ENCODE results near the gene SMLR1.

Gene SMLR1

GRCh38 chr6:130826442-130827246, 562 bp upstream of the SMLR1 start:
- no peaks in the 10 kb centered on the region for H3K36me3 ChIP-seq (ENCODE audit: insufficient read depth, low read length)
- 93% methylated on average over 4 of the region's 4 CpGs for WGBS
- H3K4me3 ChIP-seq (ENCODE audit: low read length): no peak overlapping the region
- no peaks in the 10 kb centered on the region for H3K4me1 ChIP-seq (ENCODE audit: insufficient read depth, low read length)
- no peaks in the 10 kb centered on the region for H3K27me3 ChIP-seq (ENCODE audit: insufficient read depth, low read length)
- H3K9me3 ChIP-seq (ENCODE audit: insufficient read depth, low read depth, low read length): no peaks in the 10 kb centered on the region
- H3K27ac ChIP-seq (ENCODE audit: low read depth, low read length): peak overlapping the region; percentile 50; the same call in 1 of the 2 replicates
- no peak overlapping the region for H3K9ac ChIP-seq (ENCODE audit: low read depth, low read length)

GRCh38 chr6:130829333-130829910, 2.2 kb downstream of the SMLR1 start:
- Histone ChIP-seq H3K27me3 (ENCODE audit: insufficient read depth, low read length) (no peaks in the 10 kb centered on the region), H3K4me3 (ENCODE audit: low read length) (no peak overlapping the region), H3K9me3 (ENCODE audit: insufficient read depth, low read depth, low read length) (no peaks in the 10 kb centered on the region), H3K27ac (ENCODE audit: low read depth, low read length) (no peak overlapping the region), H3K4me1 (ENCODE audit: insufficient read depth, low read length) (no peaks in the 10 kb centered on the region), H3K9ac (ENCODE audit: low read depth, low read length) (no peak overlapping the region), H3K36me3 (ENCODE audit: insufficient read depth, low read length) (no peaks in the 10 kb centered on the region)
- 94% methylated on average over 4 of the region's 4 CpGs for WGBS

- Histone ChIP-seq H3K27ac (ENCODE audit: low read depth, low read length) (no peak overlapping the region), H3K4me3 (ENCODE audit: low read length) (no peak overlapping the region), H3K9me3 (ENCODE audit: insufficient read depth, low read depth, low read length) (no peaks in the 10 kb centered on the region), H3K36me3 (ENCODE audit: insufficient read depth, low read length) (no peaks in the 10 kb centered on the region), H3K27me3 (ENCODE audit: insufficient read depth, low read length) (no peaks in the 10 kb centered on the region), H3K9ac (ENCODE audit: low read depth, low read length) (no peak overlapping the region), H3K4me1 (ENCODE audit: insufficient read depth, low read length) (no peaks in the 10 kb centered on the region)
- 92% methylated on average over 5 of the region's 5 CpGs for WGBS
Measured at GRCh38 chr6:130831607-130832006, 4.4 kb downstream of the SMLR1 start.

GRCh38 chr6:130833569-130833968, 6.4 kb downstream of the SMLR1 start:
- no peak overlapping the region for H3K9ac ChIP-seq (ENCODE audit: low read depth, low read length)
- H3K9me3 ChIP-seq (ENCODE audit: insufficient read depth, low read depth, low read length): no peaks in the 10 kb centered on the region
- peaks cover 4% of the 10 kb centered on the region for H3K4me1 ChIP-seq (ENCODE audit: insufficient read depth, low read length)
- no peaks in the 10 kb centered on the region for H3K36me3 ChIP-seq (ENCODE audit: insufficient read depth, low read length)
- H3K27ac ChIP-seq (ENCODE audit: low read depth, low read length): no peak overlapping the region
- 0% methylated on average over 1 of the region's 1 CpG for WGBS
- no peak overlapping the region for H3K4me3 ChIP-seq (ENCODE audit: low read length)
- H3K27me3 ChIP-seq (ENCODE audit: insufficient read depth, low read length): no peaks in the 10 kb centered on the region

- H3K27me3 ChIP-seq (ENCODE audit: insufficient read depth, low read length): no peaks in the 10 kb centered on the region
- H3K27ac ChIP-seq (ENCODE audit: low read depth, low read length): no peak overlapping the region
- no peak overlapping the region for H3K9ac ChIP-seq (ENCODE audit: low read depth, low read length)
- 92% methylated on average over 5 of the region's 5 CpGs for WGBS
- H3K4me1 ChIP-seq (ENCODE audit: insufficient read depth, low read length): peaks cover 15% of the 10 kb centered on the region
- no peaks in the 10 kb centered on the region for H3K9me3 ChIP-seq (ENCODE audit: insufficient read depth, low read depth, low read length)
- H3K36me3 ChIP-seq (ENCODE audit: insufficient read depth, low read length): no peaks in the 10 kb centered on the region
- no peak overlapping the region for H3K4me3 ChIP-seq (ENCODE audit: low read length)
Measured at GRCh38 chr6:130834482-130835251, 7.5 kb downstream of the SMLR1 start.

- no peak overlapping the region for H3K4me3 ChIP-seq (ENCODE audit: low read length)
- H3K27me3 ChIP-seq (ENCODE audit: insufficient read depth, low read length): no peaks in the 10 kb centered on the region
- 95% methylated on average over 3 of the region's 3 CpGs for WGBS
- no peak overlapping the region for H3K27ac ChIP-seq (ENCODE audit: low read depth, low read length)
- no peaks in the 10 kb centered on the region for H3K36me3 ChIP-seq (ENCODE audit: insufficient read depth, low read length)
- no peaks in the 10 kb centered on the region for H3K9me3 ChIP-seq (ENCODE audit: insufficient read depth, low read depth, low read length)
- no peak overlapping the region for H3K9ac ChIP-seq (ENCODE audit: low read depth, low read length)
- H3K4me1 ChIP-seq (ENCODE audit: insufficient read depth, low read length): peaks cover 30% of the 10 kb centered on the region
Measured at GRCh38 chr6:130836055-130836640, 8.9 kb downstream of the SMLR1 start.

GRCh38 chr6:130837067-130837466, 9.9 kb downstream of the SMLR1 start:
- Histone ChIP-seq H3K4me3 (ENCODE audit: low read length) (no peak overlapping the region), H3K9me3 (ENCODE audit: insufficient read depth, low read depth, low read length) (no peaks in the 10 kb centered on the region)

GRCh38 chr6:130838250-130838860, 11.1 kb downstream of the SMLR1 start:
- Histone ChIP-seq H3K27ac (ENCODE audit: low read depth, low read length) (no peak overlapping the region), H3K36me3 (ENCODE audit: insufficient read depth, low read length) (no peaks in the 10 kb centered on the region), H3K4me3 (ENCODE audit: low read length) (no peak overlapping the region), H3K9me3 (ENCODE audit: insufficient read depth, low read depth, low read length) (no peaks in the 10 kb centered on the region), H3K4me1 (ENCODE audit: insufficient read depth, low read length) (peaks cover 33% of the 10 kb centered on the region), H3K9ac (ENCODE audit: low read depth, low read length) (no peak overlapping the region), H3K27me3 (ENCODE audit: insufficient read depth, low read length) (no peaks in the 10 kb centered on the region)
- WGBS: 94% methylated on average over 5 of the region's 6 CpGs

More at GRCh38 chr6:130837067-130837466, 9.9 kb downstream of the SMLR1 start:
- Histone ChIP-seq H3K4me1 (ENCODE audit: insufficient read depth, low read length) (peaks cover 33% of the 10 kb centered on the region), H3K36me3 (ENCODE audit: insufficient read depth, low read length) (no peaks in the 10 kb centered on the region), H3K27ac (ENCODE audit: low read depth, low read length) (no peak overlapping the region), H3K9ac (ENCODE audit: low read depth, low read length) (no peak overlapping the region), H3K27me3 (ENCODE audit: insufficient read depth, low read length) (no peaks in the 10 kb centered on the region)

- no peaks in the 10 kb centered on the region for H3K9me3 ChIP-seq (ENCODE audit: insufficient read depth, low read depth, low read length)
- 96% methylated on average over 5 of the region's 5 CpGs for WGBS
- no peak overlapping the region for H3K27ac ChIP-seq (ENCODE audit: low read depth, low read length)
- H3K9ac ChIP-seq (ENCODE audit: low read depth, low read length): no peak overlapping the region
- no peaks in the 10 kb centered on the region for H3K36me3 ChIP-seq (ENCODE audit: insufficient read depth, low read length)
- H3K4me1 ChIP-seq (ENCODE audit: insufficient read depth, low read length): peaks cover 33% of the 10 kb centered on the region
- no peaks in the 10 kb centered on the region for H3K27me3 ChIP-seq (ENCODE audit: insufficient read depth, low read length)
- H3K4me3 ChIP-seq (ENCODE audit: low read length): no peak overlapping the region
Measured at GRCh38 chr6:130838951-130839350, 11.7 kb downstream of the SMLR1 start.

GRCh38 chr6:130839379-130839778, 12.2 kb downstream of the SMLR1 start:
- Histone ChIP-seq H3K4me3 (ENCODE audit: low read length) (no peak overlapping the region), H3K27me3 (ENCODE audit: insufficient read depth, low read length) (no peaks in the 10 kb centered on the region), H3K36me3 (ENCODE audit: insufficient read depth, low read length) (no peaks in the 10 kb centered on the region), H3K9me3 (ENCODE audit: insufficient read depth, low read depth, low read length) (no peaks in the 10 kb centered on the region), H3K27ac (ENCODE audit: low read depth, low read length) (peak overlapping the region; percentile 37; the same call in 1 of the 2 replicates), H3K4me1 (ENCODE audit: insufficient read depth, low read length) (peaks cover 33% of the 10 kb centered on the region), H3K9ac (ENCODE audit: low read depth, low read length) (no peak overlapping the region)
- WGBS: 86% methylated on average over 2 of the region's 2 CpGs
